GM21737 (cell line): Measurements from ENCODE around the gene VPS13D.
"Not testable (repeated sequence)": the region's sequence is repeated elsewhere in the genome, so short reads cannot be mapped to it uniquely, and the experiment has no call there.

Experiments
- ATAC-seq: cut with Tn5 transposase; IDR thresholded peaks from one replicate; pipeline ENCODE4 v1.9.1; 2021; ENCODE audit warnings: mild to moderate bottlenecking, moderate library complexity; ENCODE audit not compliant: unreplicated experiment

VPS13D gene

DNA sequence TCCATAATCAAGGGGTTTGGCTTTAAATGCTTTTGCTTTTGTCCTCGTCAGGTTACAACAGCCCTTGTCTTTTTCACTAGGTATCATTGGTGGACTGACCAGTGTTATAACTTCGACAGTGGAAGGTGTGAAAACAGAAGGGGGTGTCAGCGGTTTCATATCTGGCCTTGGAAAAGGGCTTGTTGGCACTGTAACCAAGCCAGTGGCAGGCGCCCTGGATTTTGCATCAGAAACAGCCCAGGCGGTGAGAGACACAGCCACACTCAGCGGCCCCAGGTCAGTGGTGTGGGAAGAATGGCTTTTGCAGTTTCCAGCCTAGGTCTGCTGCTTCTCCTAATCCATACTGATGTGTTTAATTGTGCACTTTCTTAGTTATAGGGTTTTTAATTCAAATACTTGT, 230.3 kb downstream of the VPS13D start:
- ATAC-seq = no peak

DNA sequence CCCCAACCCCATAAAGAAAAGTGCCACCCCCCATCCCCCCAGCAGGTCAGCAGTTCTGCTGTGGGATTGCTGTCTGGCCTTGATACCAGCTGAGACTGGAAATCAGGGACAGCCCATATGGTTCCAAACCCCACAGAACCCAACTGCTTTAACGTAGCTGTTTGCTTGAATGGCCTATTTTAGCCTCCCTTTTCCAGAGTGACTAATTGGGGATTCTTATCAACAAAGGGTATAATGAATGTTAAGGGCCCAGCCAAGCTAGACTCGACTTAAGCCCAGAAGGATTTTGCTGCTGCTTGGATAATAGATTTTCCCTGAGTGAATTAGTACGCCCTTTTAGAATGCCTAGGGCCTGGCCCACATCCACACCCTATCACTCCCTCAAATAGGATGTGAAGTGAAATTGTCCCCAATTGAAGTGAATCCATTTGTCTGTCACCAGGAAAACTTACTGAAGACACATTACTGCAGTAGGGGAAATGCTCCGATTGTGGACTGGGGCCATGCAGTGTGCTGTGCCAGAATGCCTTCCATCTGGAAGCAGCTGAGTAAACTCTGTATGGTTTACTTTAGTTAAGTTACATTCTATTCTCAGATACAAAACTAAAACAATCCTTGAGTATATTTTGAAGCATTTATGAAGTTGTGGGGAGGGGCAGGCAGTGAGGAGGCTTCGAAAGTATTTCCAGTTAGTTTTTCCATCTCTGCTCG, 231.2 kb downstream of the VPS13D start:
- ATAC-seq = no peak

DNA sequence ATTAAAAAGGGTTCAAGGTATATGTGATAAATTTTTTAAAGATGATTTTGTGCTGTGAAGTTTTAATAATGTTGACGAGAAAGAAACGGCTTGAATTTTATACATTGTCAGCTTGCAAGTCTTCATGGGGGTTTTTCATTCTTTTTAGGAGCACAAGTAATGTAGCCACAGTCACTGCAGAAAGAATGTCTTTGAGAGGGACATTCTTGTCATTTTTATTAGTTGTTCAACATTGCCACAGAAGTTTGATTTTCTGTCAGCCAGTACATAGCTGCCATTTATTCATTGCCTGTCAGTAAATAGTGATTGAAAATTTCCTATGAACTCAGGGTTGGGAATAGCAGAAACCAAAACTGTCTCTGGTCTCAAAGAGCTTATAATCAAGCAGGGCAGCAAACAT, 231.9 kb downstream of the VPS13D start:
- no peak for ATAC-seq

DNA sequence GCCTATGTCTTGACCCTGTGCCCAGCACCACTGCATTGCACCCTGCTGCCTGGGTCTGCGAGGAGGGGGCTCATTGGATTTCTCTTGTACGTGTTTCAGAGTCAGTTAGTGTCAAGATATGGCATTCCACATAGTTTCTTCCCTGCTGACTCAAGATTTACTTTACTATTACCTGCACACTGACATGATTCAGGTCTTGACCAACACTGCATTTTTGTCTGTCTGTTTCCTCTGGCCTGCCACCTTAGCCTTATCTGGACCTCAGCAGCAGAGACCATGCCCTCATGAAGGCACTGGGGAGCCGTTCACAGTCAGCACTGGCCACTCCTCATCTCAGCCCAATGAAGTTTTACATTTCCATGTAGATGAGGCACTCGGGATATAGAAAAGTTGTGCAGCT, 232.8 kb downstream of the VPS13D start:
- ATAC-seq = no peak

GRCh38 chr1:12464045-12464461, 234.2 kb downstream of the VPS13D start:
- no peak for ATAC-seq

GRCh38 chr1:12464598-12465056, 234.8 kb downstream of the VPS13D start:
- no peak for ATAC-seq

GRCh38 chr1:12465126-12465525, 235.3 kb downstream of the VPS13D start:
- no peak for ATAC-seq

- no peak for ATAC-seq
Observed at GRCh38 chr1:12466816-12467215, 237.0 kb downstream of the VPS13D start.

GRCh38 chr1:12467570-12468286, 237.9 kb downstream of the VPS13D start:
- no peak for ATAC-seq

DNA sequence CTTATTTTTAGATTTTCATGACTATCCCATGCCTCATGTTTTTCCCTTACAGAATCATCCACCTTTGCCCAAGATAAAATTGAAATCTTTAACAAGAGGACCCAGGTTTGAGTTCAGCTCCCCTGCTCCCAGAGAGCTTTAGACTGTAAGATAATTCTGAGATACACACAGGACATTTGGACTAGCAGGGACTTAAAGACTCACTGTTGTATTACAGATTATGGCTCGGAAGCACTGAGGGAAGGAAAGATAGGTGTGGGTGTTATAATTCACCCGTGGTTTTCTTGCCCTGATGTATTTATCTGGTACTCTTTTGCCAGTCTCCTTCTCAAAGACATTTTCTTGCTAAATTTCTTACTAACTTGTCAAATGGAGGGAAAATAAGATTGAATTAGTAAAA, 238.5 kb downstream of the VPS13D start:
- ATAC-seq = no peak

GRCh38 chr1:12469493-12469892, 239.7 kb downstream of the VPS13D start:
- no peak for ATAC-seq

DNA sequence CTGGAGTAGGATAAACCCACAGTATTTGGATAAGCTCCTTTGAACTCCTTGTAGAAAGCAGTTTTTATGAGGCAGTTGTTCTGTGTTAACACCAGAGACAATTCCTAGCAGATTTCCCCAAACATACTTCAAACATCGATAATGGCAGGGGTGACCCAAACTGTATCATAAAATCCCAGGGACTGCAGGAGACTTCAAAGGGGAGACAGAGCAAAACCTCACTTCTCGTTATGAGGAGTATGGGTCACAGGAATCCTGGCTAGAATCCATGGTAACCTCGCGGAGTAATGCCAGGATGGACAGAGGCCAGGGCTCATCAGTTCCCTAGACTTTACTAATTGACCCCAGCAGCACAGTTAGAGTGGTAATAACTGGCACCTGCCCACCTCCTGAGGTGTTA, 240.2 kb downstream of the VPS13D start:
- ATAC-seq = no peak

DNA sequence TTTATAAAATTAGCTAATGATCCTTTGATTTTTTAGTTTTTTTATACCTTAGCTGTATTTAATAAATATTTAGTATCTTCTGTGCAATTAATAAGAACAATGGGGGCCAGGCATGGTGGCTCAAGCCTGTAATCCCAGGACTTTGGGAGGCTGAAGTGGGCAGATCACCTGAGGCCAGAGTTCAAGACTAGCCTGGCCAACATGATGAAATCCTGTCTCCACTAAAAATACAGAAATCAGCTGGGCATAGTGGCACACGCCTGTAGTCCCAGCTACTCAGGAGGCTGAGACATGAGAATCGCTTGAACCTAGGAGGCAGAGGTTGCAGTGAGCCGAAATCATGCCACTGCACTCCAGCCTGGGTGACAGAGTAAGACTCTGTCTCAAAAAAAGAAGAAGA, 241.1 kb downstream of the VPS13D start:
- not testable (repeated sequence) for ATAC-seq

- no peak for ATAC-seq
Observed at GRCh38 chr1:12472156-12472797, 242.4 kb downstream of the VPS13D start.

DNA sequence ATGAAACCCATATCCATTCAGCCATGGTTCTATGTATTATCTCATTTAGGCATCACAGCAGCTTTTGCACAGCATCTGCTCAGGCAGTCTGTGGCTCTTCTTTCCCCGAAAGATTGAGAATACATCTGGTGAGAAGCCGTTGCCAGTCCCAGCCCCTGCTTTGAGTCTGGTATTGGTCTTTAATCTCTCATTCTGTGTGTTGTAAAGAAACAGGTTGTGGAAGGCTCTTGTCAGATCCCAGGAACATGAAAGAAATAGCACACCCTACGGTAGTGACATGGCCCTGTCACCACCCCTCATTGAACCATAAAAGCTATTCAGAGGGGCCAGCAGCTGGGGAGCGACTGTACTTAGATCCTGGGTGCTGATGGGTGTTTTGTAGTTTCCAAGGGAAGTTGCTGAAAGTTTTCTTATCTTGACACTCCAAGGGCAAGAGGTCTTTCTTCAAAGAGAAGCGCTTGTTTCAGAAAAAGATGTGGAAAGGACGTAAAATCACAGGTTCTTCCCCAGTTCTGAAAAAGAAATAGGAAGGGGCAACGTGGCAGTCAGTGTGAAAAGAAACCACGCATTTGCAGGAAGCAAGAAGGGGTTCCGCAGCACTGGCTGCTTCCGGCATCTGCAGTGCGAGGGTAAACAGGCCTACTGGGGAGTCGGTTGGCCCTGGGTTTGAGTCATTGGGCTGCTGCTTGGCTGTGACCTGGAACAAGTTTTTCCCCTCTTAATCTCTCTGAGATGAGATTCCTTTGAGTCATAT, 243.1 kb downstream of the VPS13D start:
- peak; percentile 53 for ATAC-seq

GRCh38 chr1:12473596-12474362, 243.9 kb downstream of the VPS13D start:
- no peak for ATAC-seq

DNA sequence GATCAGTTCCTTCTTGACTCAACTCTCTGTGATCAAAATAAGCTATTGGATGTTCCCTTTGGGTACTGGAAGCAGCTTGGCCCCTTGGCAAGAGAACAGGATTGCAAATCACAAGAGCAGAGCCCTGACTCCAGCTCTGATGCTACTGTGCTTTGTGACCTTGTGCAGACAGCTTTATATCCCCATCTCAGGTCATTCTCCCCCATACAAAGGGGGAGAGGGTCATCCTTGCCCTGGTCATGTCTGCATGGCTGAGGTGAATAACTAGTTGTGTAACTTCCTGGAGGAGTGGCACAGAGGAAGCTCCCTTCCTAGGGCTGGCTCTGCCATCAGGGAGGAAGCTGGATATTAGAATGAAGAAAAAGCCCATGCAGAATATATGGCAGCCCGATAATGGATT, 245.3 kb downstream of the VPS13D start:
- ATAC-seq = no peak

GRCh38 chr1:12475530-12475934, 245.7 kb downstream of the VPS13D start:
- no peak for ATAC-seq

GRCh38 chr1:12475947-12476346, 246.1 kb downstream of the VPS13D start:
- ATAC-seq = no peak

GRCh38 chr1:12477314-12477713, 247.5 kb downstream of the VPS13D start:
- ATAC-seq = no peak
